HG03378 (cell line): ENCODE results near the gene MYMK.

Source experiments
- ATAC-seq: cut with Tn5 transposase; IDR thresholded peaks from one replicate; pipeline ENCODE4 v1.9.1; 2021; ENCODE audit warnings: mild to moderate bottlenecking, moderate library complexity; ENCODE audit not compliant: unreplicated experiment

The MYMK gene

GRCh38 chr9:133505901-133506652 lies 18.7 kb downstream of the MYMK start:
- no peak for ATAC-seq

GRCh38 chr9:133505186-133505830 lies 19.5 kb downstream of the MYMK start:
- ATAC-seq: no peak

GRCh38 chr9:133502112-133502511 lies 22.6 kb downstream of the MYMK start:
- ATAC-seq: no peak

- ATAC-seq: no peak
These were observed 24.9 kb downstream of the MYMK start for GRCh38 chr9:133499892-133500270.

GRCh38 chr9:133499132-133499891 lies 25.4 kb downstream of the MYMK start:
- no peak for ATAC-seq

- no peak for ATAC-seq
These were observed 27.6 kb downstream of the MYMK start for GRCh38 chr9:133496861-133497842.

GRCh38 chr9:133495327-133496293 lies 29.1 kb downstream of the MYMK start:
- ATAC-seq: no peak

- ATAC-seq: no peak
These were observed 30.0 kb downstream of the MYMK start for GRCh38 chr9:133494636-133495326.

- ATAC-seq: no peak
These were observed 30.8 kb downstream of the MYMK start for GRCh38 chr9:133493845-133494540.

- ATAC-seq: no peak
These were observed 31.3 kb downstream of the MYMK start for GRCh38 chr9:133493428-133493827.

- ATAC-seq: no peak
These were observed 32.4 kb downstream of the MYMK start for GRCh38 chr9:133492061-133493021.

- ATAC-seq: no peak
These were observed 33.2 kb downstream of the MYMK start for GRCh38 chr9:133491656-133491925.

GRCh38 chr9:133490865-133491655 lies 33.7 kb downstream of the MYMK start:
- no peak for ATAC-seq

- ATAC-seq: no peak
These were observed 34.5 kb downstream of the MYMK start for GRCh38 chr9:133490201-133490681.

- no peak for ATAC-seq
These were observed 35.2 kb downstream of the MYMK start for GRCh38 chr9:133489253-133490190.
